ENCODE data around the gene DYNC2H1.

DYNC2H1 gene

GRCh38 chr11:103315248-103315647, 206.0 kb downstream of the DYNC2H1 start:
- TF ChIP-seq GABPA (IDR thresholded peaks at IDR 0.05; ENCODE audit: low read depth) (no peak), POLR2AphosphoS5 (IDR thresholded peaks at IDR 0.05; ENCODE audit: low read depth) (no peak), SPI1 (IDR thresholded peaks at IDR 0.05; ENCODE audit: borderline replicate concordance, low read depth) (no peak)
- TF ChIP-seq, protein P1, sequence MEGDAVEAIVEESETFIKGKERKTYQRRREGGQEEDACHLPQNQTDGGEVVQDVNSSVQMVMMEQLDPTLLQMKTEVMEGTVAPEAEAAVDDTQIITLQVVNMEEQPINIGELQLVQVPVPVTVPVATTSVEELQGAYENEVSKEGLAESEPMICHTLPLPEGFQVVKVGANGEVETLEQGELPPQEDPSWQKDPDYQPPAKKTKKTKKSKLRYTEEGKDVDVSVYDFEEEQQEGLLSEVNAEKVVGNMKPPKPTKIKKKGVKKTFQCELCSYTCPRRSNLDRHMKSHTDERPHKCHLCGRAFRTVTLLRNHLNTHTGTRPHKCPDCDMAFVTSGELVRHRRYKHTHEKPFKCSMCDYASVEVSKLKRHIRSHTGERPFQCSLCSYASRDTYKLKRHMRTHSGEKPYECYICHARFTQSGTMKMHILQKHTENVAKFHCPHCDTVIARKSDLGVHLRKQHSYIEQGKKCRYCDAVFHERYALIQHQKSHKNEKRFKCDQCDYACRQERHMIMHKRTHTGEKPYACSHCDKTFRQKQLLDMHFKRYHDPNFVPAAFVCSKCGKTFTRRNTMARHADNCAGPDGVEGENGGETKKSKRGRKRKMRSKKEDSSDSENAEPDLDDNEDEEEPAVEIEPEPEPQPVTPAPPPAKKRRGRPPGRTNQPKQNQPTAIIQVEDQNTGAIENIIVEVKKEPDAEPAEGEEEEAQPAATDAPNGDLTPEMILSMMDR (IDR thresholded peaks at IDR 0.05; ENCODE audit: insufficient read depth, low read length), result no peak
- TF ChIP-seq, protein P2, sequence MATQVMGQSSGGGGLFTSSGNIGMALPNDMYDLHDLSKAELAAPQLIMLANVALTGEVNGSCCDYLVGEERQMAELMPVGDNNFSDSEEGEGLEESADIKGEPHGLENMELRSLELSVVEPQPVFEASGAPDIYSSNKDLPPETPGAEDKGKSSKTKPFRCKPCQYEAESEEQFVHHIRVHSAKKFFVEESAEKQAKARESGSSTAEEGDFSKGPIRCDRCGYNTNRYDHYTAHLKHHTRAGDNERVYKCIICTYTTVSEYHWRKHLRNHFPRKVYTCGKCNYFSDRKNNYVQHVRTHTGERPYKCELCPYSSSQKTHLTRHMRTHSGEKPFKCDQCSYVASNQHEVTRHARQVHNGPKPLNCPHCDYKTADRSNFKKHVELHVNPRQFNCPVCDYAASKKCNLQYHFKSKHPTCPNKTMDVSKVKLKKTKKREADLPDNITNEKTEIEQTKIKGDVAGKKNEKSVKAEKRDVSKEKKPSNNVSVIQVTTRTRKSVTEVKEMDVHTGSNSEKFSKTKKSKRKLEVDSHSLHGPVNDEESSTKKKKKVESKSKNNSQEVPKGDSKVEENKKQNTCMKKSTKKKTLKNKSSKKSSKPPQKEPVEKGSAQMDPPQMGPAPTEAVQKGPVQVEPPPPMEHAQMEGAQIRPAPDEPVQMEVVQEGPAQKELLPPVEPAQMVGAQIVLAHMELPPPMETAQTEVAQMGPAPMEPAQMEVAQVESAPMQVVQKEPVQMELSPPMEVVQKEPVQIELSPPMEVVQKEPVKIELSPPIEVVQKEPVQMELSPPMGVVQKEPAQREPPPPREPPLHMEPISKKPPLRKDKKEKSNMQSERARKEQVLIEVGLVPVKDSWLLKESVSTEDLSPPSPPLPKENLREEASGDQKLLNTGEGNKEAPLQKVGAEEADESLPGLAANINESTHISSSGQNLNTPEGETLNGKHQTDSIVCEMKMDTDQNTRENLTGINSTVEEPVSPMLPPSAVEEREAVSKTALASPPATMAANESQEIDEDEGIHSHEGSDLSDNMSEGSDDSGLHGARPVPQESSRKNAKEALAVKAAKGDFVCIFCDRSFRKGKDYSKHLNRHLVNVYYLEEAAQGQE (IDR thresholded peaks at IDR 0.05; ENCODE audit: insufficient replicate concordance, low read depth), result no peak
- Histone ChIP-seq H3K4me3 (replicated peaks; ENCODE audit: insufficient read depth, low read length) (no peak overlapping the region), H3K27ac (replicated peaks) (no peak overlapping the region), H3K27me3 (ENCODE audit: insufficient read depth, poor library complexity, severe bottlenecking) (no peaks in the 10 kb centered on the region)
- no peak for DNase-seq (ENCODE audit: low read depth in 1 of 2, low spot score in 1 of 2)

DNA sequence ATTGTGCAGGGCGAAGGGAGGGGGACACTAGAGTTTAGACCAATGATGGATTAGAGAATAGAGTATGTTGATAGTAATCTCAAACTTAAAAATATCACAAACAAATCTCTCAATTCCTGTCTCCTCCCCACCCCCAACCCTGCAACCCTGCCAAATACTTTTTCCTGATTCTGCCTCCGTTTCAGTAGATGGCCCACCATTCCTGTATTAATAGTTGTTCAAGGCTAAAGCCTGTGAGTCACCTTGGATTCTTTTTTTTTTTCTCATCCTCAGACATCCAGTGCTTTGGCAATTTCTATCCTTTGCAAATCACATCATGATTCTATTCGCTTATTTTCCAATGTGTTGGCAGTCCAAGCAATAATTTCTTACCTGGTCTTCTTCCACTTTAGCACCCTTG, 207.9 kb downstream of the DYNC2H1 start:
- no peak for DNase-seq (ENCODE audit: low read depth in 1 of 2, low spot score in 1 of 2)
- no peak for TF ChIP-seq POLR2AphosphoS5 (IDR thresholded peaks at IDR 0.05; ENCODE audit: low read depth)
- Histone ChIP-seq H3K27ac (replicated peaks) (no peak overlapping the region), H3K4me3 (replicated peaks; ENCODE audit: insufficient read depth, low read length) (no peak overlapping the region), H3K27me3 (ENCODE audit: insufficient read depth, poor library complexity, severe bottlenecking) (no peaks in the 10 kb centered on the region)

- H3K27ac ChIP-seq (replicated peaks), result no peak overlapping the region
- H3K4me3 ChIP-seq (replicated peaks; ENCODE audit: insufficient read depth, low read length), result no peak overlapping the region
- H3K27me3 ChIP-seq (ENCODE audit: insufficient read depth, poor library complexity, severe bottlenecking), result no peaks in the 10 kb centered on the region
- TF ChIP-seq, protein P2 (IDR thresholded peaks at IDR 0.05; ENCODE audit: insufficient replicate concordance, low read depth), result no peak
- TF ChIP-seq SPI1 (IDR thresholded peaks at IDR 0.05; ENCODE audit: borderline replicate concordance, low read depth), result no peak
- no peak for TF ChIP-seq GABPA (IDR thresholded peaks at IDR 0.05; ENCODE audit: low read depth)
- TF ChIP-seq, protein P1 (IDR thresholded peaks at IDR 0.05; ENCODE audit: insufficient read depth, low read length), result no peak
- no peak for TF ChIP-seq POLR2AphosphoS5 (IDR thresholded peaks at IDR 0.05; ENCODE audit: low read depth)
- no peak for DNase-seq (ENCODE audit: low read depth in 1 of 2, low spot score in 1 of 2)
Observed at GRCh38 chr11:103322821-103323220, 213.6 kb downstream of the DYNC2H1 start.

DNA sequence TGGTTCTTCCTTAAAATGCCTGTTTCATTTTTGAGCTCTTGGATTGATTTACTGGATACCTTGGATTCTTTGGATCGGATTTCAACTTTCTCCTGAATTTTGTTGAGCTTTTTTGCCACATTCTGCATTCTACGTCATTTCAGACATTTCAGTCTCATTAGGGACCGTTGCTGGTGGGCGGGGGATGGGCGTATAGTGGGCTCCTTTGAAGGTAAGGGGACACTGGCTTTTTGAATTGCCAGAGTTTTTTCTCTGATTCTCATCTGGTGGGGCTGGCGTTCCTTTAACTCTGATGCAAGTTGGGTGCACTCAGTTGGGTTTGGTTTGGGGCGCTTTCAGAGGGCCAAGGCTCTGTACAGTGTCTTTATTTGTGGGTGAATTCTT, 216.5 kb downstream of the DYNC2H1 start:
- Histone ChIP-seq H3K4me3 (replicated peaks; ENCODE audit: insufficient read depth, low read length) (no peak overlapping the region), H3K27me3 (ENCODE audit: insufficient read depth, poor library complexity, severe bottlenecking) (no peaks in the 10 kb centered on the region), H3K27ac (replicated peaks) (no peak overlapping the region)
- TF ChIP-seq, protein P1 (IDR thresholded peaks at IDR 0.05; ENCODE audit: insufficient read depth, low read length), result no peak
- TF ChIP-seq, protein P2 (IDR thresholded peaks at IDR 0.05; ENCODE audit: insufficient replicate concordance, low read depth), result no peak
- TF ChIP-seq POLR2AphosphoS5 (IDR thresholded peaks at IDR 0.05; ENCODE audit: low read depth) (no peak), GABPA (IDR thresholded peaks at IDR 0.05; ENCODE audit: low read depth) (no peak), SPI1 (IDR thresholded peaks at IDR 0.05; ENCODE audit: borderline replicate concordance, low read depth) (no peak)
- no peak for DNase-seq (ENCODE audit: low read depth in 1 of 2, low spot score in 1 of 2)

Data from HL-60 (cell line).